H1 (cell line): Measurements from ENCODE around the gene SQOR. TPM values are rescaled to one million over a fixed set of nuclear protein-coding genes. Genes with fewer than 3 reads are reported as not detected.

Source experiments
- CTCF ChIA-PET: fragments of 300-600 bp; sonication (Branson Sonifier 250); formaldehyde crosslinking; loops from one replicate; lab custom pipeline; 2021; ENCODE audit not compliant: partially characterized antibody; lab: Charles Lee
- POLR2A ChIA-PET: fragments of 300-600 bp; sonication (Branson Sonifier 250); formaldehyde crosslinking; loops from one replicate; lab custom pipeline; 2021; ENCODE audit warnings: inconsistent platforms; ENCODE audit not compliant: partially characterized antibody; lab: Charles Lee
- DNase-seq, 2 experiments: peaks; one replicate each; pipeline versions ENCODE4 v3.0.0 to v3.0.0-alpha.2; 2010 to 2022; ENCODE audit warnings: low spot score in 2 of 2, low read depth in 1 of 2, mixed read lengths in 1 of 2
- FAIRE-seq: peaks from 2 replicates; lab custom pipeline; 2011; peaks lifted over from hg19 to GRCh38; lab: Jason Lieb, UNC
- H2AFZ ChIP-seq: 2 replicates; pipeline ENCODE4 v1.8.1; 2012; ENCODE audit warnings: low read length, inconsistent platforms
- H2AK5ac ChIP-seq: 2 replicates; pipeline ENCODE4 v1.6.1; 2013; ENCODE audit warnings: low read depth, low read length
- H2BK120ac ChIP-seq: replicated peaks from 2 replicates; pipeline ENCODE3; 2013; ENCODE audit warnings: low read depth, low read length, inconsistent platforms
- H2BK12ac ChIP-seq: 2 replicates; pipeline ENCODE4 v1.6.1; 2013; ENCODE audit warnings: low read depth, low read length
- H2BK15ac ChIP-seq: 2 replicates; pipeline ENCODE4 v1.6.1; 2013; ENCODE audit warnings: low read length
- H2BK20ac ChIP-seq: 2 replicates; pipeline ENCODE4 v1.6.1; 2013; ENCODE audit warnings: low read length
- H2BK5ac ChIP-seq: 2 replicates; pipeline ENCODE4 v1.6.1; 2013; ENCODE audit warnings: low read depth, low read length
- H3K14ac ChIP-seq: 2 replicates; pipeline ENCODE4 v1.6.1; 2013; ENCODE audit warnings: inconsistent platforms; ENCODE audit not compliant: insufficient read length
- H3K18ac ChIP-seq: 2 replicates; pipeline ENCODE4 v1.6.1; 2013; ENCODE audit warnings: low read length; ENCODE audit errors: extremely low read depth
- H3K23ac ChIP-seq: 2 replicates; pipeline ENCODE4 v1.6.1; 2013; ENCODE audit warnings: inconsistent platforms; ENCODE audit not compliant: insufficient read length
- H3K23me2 ChIP-seq: 2 replicates; pipeline ENCODE4 v1.6.1; 2013; ENCODE audit warnings: low read depth, low read length
- H3K27ac ChIP-seq: 2 replicates; pipeline ENCODE4 v1.6.1; 2011; ENCODE audit warnings: low read depth, low read length, inconsistent platforms
- H3K27me3 ChIP-seq, 4 experiments: replicated peaks in 1 of 4; 1 replicate in 1 of 4; 2 replicates in 3 of 4; pipeline versions ENCODE4 v1.6.1 to v1.8.1; 2011 to 2013; ENCODE audit warnings: low read length in 3 of 4, mild to moderate bottlenecking in 3 of 4, inconsistent platforms in 2 of 4, mixed read lengths in 2 of 4, moderate library complexity in 1 of 4; ENCODE audit not compliant: control insufficient read depth in 3 of 4, insufficient read depth in 3 of 4; ENCODE audit errors: extremely low read depth in 1 of 4
- H3K36me3 ChIP-seq, 4 experiments: 2 replicates each; pipeline versions ENCODE4 v1.6.1 to v1.8.1; 2011 to 2013; ENCODE audit warnings: mild to moderate bottlenecking in 4 of 4, low read length in 3 of 4, moderate library complexity in 2 of 4, control low read depth in 1 of 4, inconsistent platforms in 1 of 4; ENCODE audit not compliant: insufficient read depth in 4 of 4, control insufficient read depth in 2 of 4
- H3K4ac ChIP-seq: replicated peaks from 2 replicates; pipeline ENCODE3; 2013; ENCODE audit warnings: low read length, low read depth, mixed read lengths, inconsistent platforms; ENCODE audit not compliant: insufficient read length
- H3K4me1 ChIP-seq, 4 experiments: replicated peaks in 1 of 4; 1 replicate in 1 of 4; 2 replicates in 3 of 4; pipeline versions ENCODE4 v1.6.1 to v1.8.1; 2011 to 2013; ENCODE audit warnings: low read length in 3 of 4, inconsistent platforms in 2 of 4, mixed read lengths in 1 of 4; ENCODE audit not compliant: insufficient read depth in 4 of 4, control insufficient read depth in 3 of 4
- H3K4me2 ChIP-seq, 2 experiments: 2 replicates each; pipeline versions ENCODE4 v1.6.1 to v1.8.1; 2011 to 2013; ENCODE audit warnings: low read depth in 2 of 2, low read length in 2 of 2, control low read depth in 1 of 2, inconsistent platforms in 1 of 2, mild to moderate bottlenecking in 1 of 2; ENCODE audit not compliant: insufficient read depth in 1 of 2
- H3K4me3 ChIP-seq, 4 experiments: fragments of 200-600, 300-600 bp in 1 of 4; sonication (generic), shearing (Covaris generic), sonication (Bioruptor Twin) in 1 of 4; 2 replicates each; pipeline versions ENCODE4 v1.5.1 to v1.8.1; 2011 to 2016; ENCODE audit warnings: low read length in 4 of 4, low read depth in 3 of 4, control low read depth in 2 of 4, inconsistent platforms in 2 of 4, mild to moderate bottlenecking in 2 of 4, mixed read lengths in 1 of 4, moderate library complexity in 1 of 4; ENCODE audit not compliant: insufficient read depth in 2 of 4; ENCODE audit errors: extremely low read depth in 1 of 4
- H3K56ac ChIP-seq: replicated peaks from 2 replicates; pipeline ENCODE3; 2013; ENCODE audit warnings: low read depth, mild to moderate bottlenecking, mixed read lengths, low read length, inconsistent platforms; ENCODE audit not compliant: insufficient read length
- H3K79me1 ChIP-seq: 2 replicates; pipeline ENCODE4 v1.6.1; 2013; ENCODE audit warnings: low read depth, low read length, control low read depth
- H3K79me2 ChIP-seq, 2 experiments: 2 replicates each; pipeline versions ENCODE4 v1.6.1 to v1.8.1; 2012 to 2013; ENCODE audit warnings: low read length in 2 of 2, mild to moderate bottlenecking in 2 of 2, inconsistent platforms in 1 of 2; ENCODE audit not compliant: insufficient read depth in 2 of 2, control insufficient read depth in 1 of 2
- H3K9ac ChIP-seq, 4 experiments: replicated peaks in 1 of 4; 1 replicate in 1 of 4; 2 replicates in 3 of 4; pipeline versions ENCODE4 v1.6.1 to v1.8.1; 2011 to 2013; ENCODE audit warnings: low read depth in 3 of 4, low read length in 3 of 4, control low read depth in 2 of 4, mild to moderate bottlenecking in 2 of 4, moderate library complexity in 2 of 4, inconsistent platforms in 1 of 4; ENCODE audit errors: extremely low read depth in 1 of 4
- H3K9me3 ChIP-seq, 2 experiments: 2 replicates each; pipeline versions ENCODE4 v1.6.1 to v1.8.1; 2012 to 2013; ENCODE audit warnings: mild to moderate bottlenecking in 2 of 2, moderate library complexity in 2 of 2, control low read depth in 1 of 2, inconsistent platforms in 1 of 2, low read depth in 1 of 2, low read length in 1 of 2, mixed read lengths in 1 of 2; ENCODE audit not compliant: insufficient read depth in 2 of 2
- H4K20me1 ChIP-seq, 2 experiments: replicated peaks in 1 of 2; 2 replicates each; pipeline versions ENCODE3 to v1.8.1; 2011 to 2013; ENCODE audit warnings: inconsistent platforms in 2 of 2, low read length in 2 of 2, mild to moderate bottlenecking in 1 of 2; ENCODE audit not compliant: insufficient read depth in 2 of 2, control insufficient read depth in 1 of 2
- H4K5ac ChIP-seq: 2 replicates; pipeline ENCODE4 v1.6.1; 2013; ENCODE audit warnings: low read length, low read depth, mixed read lengths, inconsistent platforms; ENCODE audit not compliant: insufficient read length
- H4K8ac ChIP-seq: 2 replicates; pipeline ENCODE4 v1.8.0; 2013; ENCODE audit warnings: mild to moderate bottlenecking, moderate library complexity, low read length, inconsistent platforms; ENCODE audit not compliant: insufficient read depth; ENCODE audit errors: extremely low read depth
- H4K91ac ChIP-seq: replicated peaks from 2 replicates; pipeline ENCODE3; 2013; ENCODE audit warnings: low read length, mixed read lengths, inconsistent platforms; ENCODE audit not compliant: insufficient read length
- BACH1 ChIP-seq: IDR thresholded peaks from 2 replicates; pipeline ENCODE4 v1.6.1; 2012; ENCODE audit warnings: low read length, improper control_type of control experiment
- BCL11A ChIP-seq, 2 experiments: IDR thresholded peaks; one replicate each; pipeline ENCODE4 v1.6.1; 2011; ENCODE audit warnings: low read depth in 2 of 2, low read length in 2 of 2, mild to moderate bottlenecking in 2 of 2
- CBX5 ChIP-seq: fragments of 300-800, 300-1000 bp; sonication (generic); IDR thresholded peaks from 2 replicates; pipeline ENCODE4 v1.7.1; 2016; ENCODE audit warnings: antibody characterized with exemption, low read length, low read depth
- EZH2 ChIP-seq: fragments of 200-600 bp; sonication (generic); IDR thresholded peaks from 2 replicates; pipeline ENCODE4 v1.7.1; 2012; ENCODE audit warnings: low read depth, mild to moderate bottlenecking, moderate library complexity, low read length, inconsistent platforms; ENCODE audit not compliant: severe bottlenecking
- JUN ChIP-seq: IDR thresholded peaks from 2 replicates; pipeline ENCODE4 v1.6.1; 2011; ENCODE audit warnings: low read depth, mild to moderate bottlenecking, improper control_type of control experiment, low read length
- JUND ChIP-seq: IDR thresholded peaks from 2 replicates; pipeline ENCODE4 v1.6.1; 2011; ENCODE audit warnings: mild to moderate bottlenecking, improper control_type of control experiment, low read length
- RFX5 ChIP-seq: IDR thresholded peaks from 2 replicates; pipeline ENCODE4 v1.6.1; 2011; ENCODE audit warnings: low read depth, low read length, improper control_type of control experiment, borderline replicate concordance
- SP4 ChIP-seq: IDR thresholded peaks from 2 replicates; pipeline ENCODE4 v1.6.1; 2012; ENCODE audit warnings: low read length, inconsistent platforms
- SRF ChIP-seq: IDR thresholded peaks from 2 replicates; pipeline ENCODE4 v1.6.1; 2011; ENCODE audit warnings: mild to moderate bottlenecking, low read depth, low read length, moderate library complexity
- TAF1 ChIP-seq: IDR thresholded peaks from 2 replicates; pipeline ENCODE4 v1.6.1; 2011; ENCODE audit warnings: mild to moderate bottlenecking, low read depth, low read length
- YY1 ChIP-seq: IDR thresholded peaks from 2 replicates; pipeline ENCODE4 v1.6.1; 2011; ENCODE audit warnings: low read depth, mild to moderate bottlenecking, low read length
- WGBS, 2 experiments: shearing (Covaris generic) in 1 of 2; methylation state at CpG; one replicate each; pipeline versions ENCODE4 v1.1.6 to v1.1.7; 2013 to 2015; ENCODE audit warnings: low lambda C conversion rate in 2 of 2, mixed read lengths in 2 of 2, inconsistent platforms in 1 of 2, low coverage in 1 of 2, missing lambda C conversion rate in 1 of 2; ENCODE audit not compliant: insufficient replicate concordance in 2 of 2, insufficient coverage in 1 of 2, insufficient read length in 1 of 2; ENCODE audit errors: extremely low coverage in 1 of 2, missing lambda C conversion rate in 1 of 2; 5-methylcytosine and 5-hydroxymethylcytosine counted together
- polyA plus RNA-seq, 7 experiments: library from polyadenylated mRNA; depleted of rRNA in 3 of 7; stranded (reverse) in 5 of 7; unstranded in 2 of 7; fragments of >200 nt in 5 of 7; fragments of 200-250 nt in 2 of 7; gene quantifications; 1 replicate in 5 of 7; 2 replicates in 1 of 7; 4 replicates in 1 of 7; pipeline versions ENCODE4 v1.2.1 to v1.2.3, GENCODE V29; 2011 to 2013; ENCODE audit warnings: missing spikeins in 2 of 7, mixed read lengths in 2 of 7
- total RNA-seq: library from RNA; stranded (reverse); fragmentation: NEBNext Ultra II Directional; extraction: Animal tissue kit (Norgen Biotek cat#: 25700); gene quantifications from 2 replicates; pipeline ENCODE4 v1.2.1, GENCODE V29; 2021

The SQOR gene
- total and polyA plus RNA-seq, 2 of the 8 experiments (the other 6 are each of a cell fraction or from before 2014, with no cell fraction given), result 0.20 to 0.22 TPM

DNA sequence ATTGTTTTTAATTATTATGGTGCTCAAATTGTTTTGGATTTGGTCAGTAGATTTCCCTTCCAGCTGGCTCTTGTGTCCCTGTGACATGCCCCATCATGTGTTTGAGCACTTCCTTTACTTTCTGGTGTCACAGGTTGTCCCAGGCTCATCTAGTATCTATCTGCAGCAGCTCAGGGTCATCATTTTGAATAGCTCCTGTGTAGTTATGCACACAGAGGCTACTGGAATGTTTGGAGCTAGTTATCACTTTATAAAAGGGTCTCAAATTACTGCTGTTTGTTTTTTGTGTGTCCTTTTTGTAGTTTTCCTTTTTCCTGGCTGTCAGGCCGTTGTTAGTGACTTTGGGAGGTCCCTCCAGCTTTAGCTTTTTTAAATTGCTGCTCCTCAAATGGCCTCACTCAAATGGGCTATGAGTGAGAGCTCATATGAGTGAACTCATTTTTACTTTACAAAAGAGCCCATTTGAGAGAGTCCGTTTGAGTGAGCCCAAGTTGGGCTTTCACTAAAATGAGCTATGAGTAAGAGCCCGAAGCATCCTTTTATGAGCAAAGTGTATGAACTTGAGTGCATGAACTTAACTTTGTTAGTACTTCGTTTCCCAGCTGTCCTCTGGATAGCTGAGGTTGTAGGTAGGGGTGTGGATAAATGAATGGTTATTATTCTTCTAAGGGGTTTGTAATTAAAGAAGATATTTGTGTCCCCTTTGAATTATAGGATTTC is 43.8 kb downstream of the SQOR start:
- no peak overlapping the region for H4K8ac ChIP-seq
- TF ChIP-seq JUND, result no peak
- TF ChIP-seq TAF1, result no peak
- no peak for TF ChIP-seq CBX5
- no peak for TF ChIP-seq YY1
- TF ChIP-seq EZH2, result no peak
- no peak for TF ChIP-seq SRF
- no peak for TF ChIP-seq BCL11A (IDR thresholded peaks at IDR 0.05; ENCODE audit: low read depth in 2 of 2, low read length in 2 of 2)
- no peak for TF ChIP-seq JUN
- no peak for TF ChIP-seq SP4
- no peak for TF ChIP-seq BACH1
- no peak for TF ChIP-seq RFX5
- TF ChIP-seq, all 59 proteins: peak for 0
- Histone ChIP-seq H3K9me3 (no peaks in the 10 kb centered on the region), H2AK5ac (no peak overlapping the region), H3K23me2 (no peaks in the 10 kb centered on the region; the same call in 1 of the 2 replicates), H2AFZ (no peak overlapping the region), H2BK120ac (no peak overlapping the region), H3K9ac (no peak overlapping the region), H3K23ac (no peak overlapping the region), H3K27ac (no peak overlapping the region), H3K27me3 (no peaks in the 10 kb centered on the region; a peak in 1 of 7 replicates), H3K36me3 (no peaks in the 10 kb centered on the region), H4K20me1 (no peaks in the 10 kb centered on the region), H2BK20ac (no peak overlapping the region), H3K56ac (no peak overlapping the region), H3K18ac (no peak overlapping the region), H3K79me2 (no peaks in the 10 kb centered on the region), H3K4me3 (no peak overlapping the region), H3K4me2 (no peak overlapping the region), H2BK15ac (no peak overlapping the region), H3K79me1 (no peaks in the 10 kb centered on the region; the same call in 1 of the 2 replicates), H4K91ac (no peak overlapping the region), H3K4me1 (no peaks in the 10 kb centered on the region), H2BK5ac (no peak overlapping the region), H2BK12ac (no peak overlapping the region), H3K14ac (no peak overlapping the region), H4K5ac (no peak overlapping the region), H3K4ac (no peak overlapping the region)
- FAIRE-seq (no peak), DNase-seq (no peak)
- CTCF ChIA-PET, result interaction anchor here (0.7 to 13.2 kb wide), 2 partner anchors 17 to 35 kb away, joined by 4 to 103 read pairs; no protein-coding TSS in a partner anchor
- POLR2A ChIA-PET, result no interaction called here
- WGBS, 2 experiments, result 89% methylated on average over 4 of the region's 4 CpGs; no CpG with 5 or more reads in 1 of the 2 experiments
